ENCODE results near the gene MAPKAPK3.

- TF ChIP-seq POLR2A (IDR thresholded peaks at IDR 0.05) (peak in 1 of 2 donors; percentile 8), CTCF (IDR thresholded peaks at IDR 0.05) (no peak)
Observed at GRCh38 chr3:50582083-50582482, 34.9 kb upstream of the MAPKAPK3 start.
